Measurements from ENCODE around the gene SMC4. TPM values are rescaled to one million over a fixed set of nuclear protein-coding genes. Genes with fewer than 3 reads are reported as not detected.
A peak's percentile ranks its signal among the peaks of the same experiment; 100 is the strongest.

SMC4 gene
- total and polyA plus RNA-seq, 2 of the 13 experiments (the other 11 are each of a cell fraction or from before 2014, with no cell fraction given): 19.2 to 74.3 TPM

DNA sequence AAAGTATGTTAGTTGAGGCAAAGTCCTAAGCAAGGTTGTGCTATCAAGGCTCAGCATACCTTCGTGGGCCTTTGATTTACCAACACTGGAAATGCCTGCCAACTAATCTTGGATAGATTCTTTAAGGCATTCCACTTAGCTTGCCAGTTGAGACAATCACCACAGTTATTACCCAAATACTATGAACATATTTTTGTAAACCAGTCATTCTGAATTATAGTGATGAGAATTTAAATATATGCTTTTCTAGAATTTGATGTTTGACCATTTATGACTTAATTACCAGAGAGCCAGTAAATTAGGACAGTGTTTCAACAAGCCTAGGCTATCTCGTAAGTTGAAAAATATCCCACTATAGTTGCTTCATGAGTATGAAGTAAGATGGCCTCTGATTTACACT is 34.6 kb downstream of the SMC4 start (continued):
- TF ChIP-seq, protein P1, sequence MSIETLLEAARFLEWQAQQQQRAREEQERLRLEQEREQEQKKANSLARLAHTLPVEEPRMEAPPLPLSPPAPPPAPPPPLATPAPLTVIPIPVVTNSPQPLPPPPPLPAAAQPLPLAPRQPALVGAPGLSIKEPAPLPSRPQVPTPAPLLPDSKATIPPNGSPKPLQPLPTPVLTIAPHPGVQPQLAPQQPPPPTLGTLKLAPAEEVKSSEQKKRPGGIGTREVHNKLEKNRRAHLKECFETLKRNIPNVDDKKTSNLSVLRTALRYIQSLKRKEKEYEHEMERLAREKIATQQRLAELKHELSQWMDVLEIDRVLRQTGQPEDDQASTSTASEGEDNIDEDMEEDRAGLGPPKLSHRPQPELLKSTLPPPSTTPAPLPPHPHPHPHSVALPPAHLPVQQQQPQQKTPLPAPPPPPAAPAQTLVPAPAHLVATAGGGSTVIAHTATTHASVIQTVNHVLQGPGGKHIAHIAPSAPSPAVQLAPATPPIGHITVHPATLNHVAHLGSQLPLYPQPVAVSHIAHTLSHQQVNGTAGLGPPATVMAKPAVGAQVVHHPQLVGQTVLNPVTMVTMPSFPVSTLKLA (IDR thresholded peaks at IDR 0.05): no peak
- TF ChIP-seq ZNF557 (CRISPR knock-in tag; IDR thresholded peaks at IDR 0.05): no peak

DNA sequence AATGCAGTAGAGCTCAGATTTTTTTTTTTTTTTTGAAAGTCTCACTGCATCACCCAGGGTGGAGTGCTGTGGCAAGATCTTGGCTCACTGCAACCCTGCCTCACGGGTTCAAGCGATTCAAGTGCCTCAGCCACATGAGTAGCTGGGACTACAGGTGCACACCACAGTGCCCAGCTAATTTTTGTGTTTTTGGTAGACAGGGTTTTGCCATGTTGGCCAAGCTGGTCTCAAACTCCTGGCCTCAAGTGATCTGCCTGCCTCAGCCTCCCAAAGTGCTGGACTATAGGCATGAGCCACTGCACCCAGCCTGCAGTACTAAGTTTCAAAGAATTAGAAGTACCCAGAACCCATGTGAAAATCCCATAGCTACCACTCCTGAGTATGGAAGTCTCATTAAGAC is 35.6 kb downstream of the SMC4 start:
- POLR2A ChIA-PET: interaction anchor here (1.4 kb wide), 1 partner anchor 14 kb away, joined by 6 read pairs; the partner anchor contains the start of gene TRIM59

More for the DNA sequence above, 35.6 kb downstream of the SMC4 start:
- FAIRE-seq (no peak), DNase-seq (ENCODE audit: low spot score) (no peak), ATAC-seq (no peak)
- Histone ChIP-seq H3K9ac (ENCODE audit: insufficient read depth, low read depth, low read length) (no peak overlapping the region), H3K4me1 (ENCODE audit: insufficient read depth, low read length) (no peaks in the 10 kb centered on the region), H3K27ac (ENCODE audit: extremely low read length, insufficient read depth, low read length) (no peak overlapping the region), H4K20me1 (ENCODE audit: insufficient read depth, low read length) (no peaks in the 10 kb centered on the region; the same call in 1 of the 2 replicates), H3K9me3 (ENCODE audit: low read length) (no peaks in the 10 kb centered on the region), H3K4me2 (ENCODE audit: low read depth, low read length) (no peak overlapping the region), H3K27me3 (ENCODE audit: control insufficient read depth in 1 of 2, insufficient read depth in 2 of 2, low read length in 2 of 2) (no peaks in the 10 kb centered on the region), H3K36me3 (replicated peaks in 1 of 2; ENCODE audit: control insufficient read depth in 1 of 2, insufficient read depth in 2 of 2, low read length in 2 of 2) (peaks cover 0 to 26% of the 10 kb centered on the region in 2 experiments; a peak in 4 of 5 replicates), H2AFZ (ENCODE audit: low read length) (no peak overlapping the region), H3K79me2 (ENCODE audit: insufficient read depth, low read length) (no peaks in the 10 kb centered on the region), H3K4me3 (replicated peaks in 1 of 3; ENCODE audit: insufficient read depth in 1 of 3, low read depth in 2 of 3, low read length in 3 of 3) (no peak overlapping the region)
- no TSS peak for BruUV-seq (replicated peaks)
- CTCF ChIA-PET (ENCODE audit: low intra/inter-chr PET ratio, low total read pairs): no interaction called here
- in situ Hi-C loops (cut with HindIII; ENCODE audit: extremely low pct_ligation_motif_present, low pct_unique_long_range_greater_than_20kb): no loop called here
- intact Hi-C loops (cut with micrococcal nuclease; ENCODE audit: unreplicated experiment): no loop called here
- WGBS (ENCODE audit: low lambda C conversion rate): 98% methylated on average over 2 of the region's 2 CpGs
- TF ChIP-seq, protein P2, sequence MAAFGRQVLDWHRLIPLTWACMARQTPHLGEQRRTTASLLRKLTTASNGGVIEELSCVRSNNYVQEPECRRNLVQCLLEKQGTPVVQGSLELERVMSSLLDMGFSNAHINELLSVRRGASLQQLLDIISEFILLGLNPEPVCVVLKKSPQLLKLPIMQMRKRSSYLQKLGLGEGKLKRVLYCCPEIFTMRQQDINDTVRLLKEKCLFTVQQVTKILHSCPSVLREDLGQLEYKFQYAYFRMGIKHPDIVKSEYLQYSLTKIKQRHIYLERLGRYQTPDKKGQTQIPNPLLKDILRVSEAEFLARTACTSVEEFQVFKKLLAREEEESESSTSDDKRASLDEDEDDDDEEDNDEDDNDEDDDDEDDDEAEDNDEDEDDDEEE (CRISPR knock-in tag; IDR thresholded peaks at IDR 0.05): no peak
- TF ChIP-seq PAF1 (CRISPR knock-in tag; IDR thresholded peaks at IDR 0.05) (no peak), AGO2 (optimal IDR thresholded peaks at IDR 0.05; ENCODE audit: low read depth, low read length) (peak; percentile 1)
